SK-N-SH treated with all-trans-retinoic acid at 6 μM for 48 hours (cell line): ENCODE data around the gene MEX3A.

ENCODE experiments used
- ISL1 ChIP-seq: fragments of 250-450 bp; sonication (Bioruptor Pico); IDR thresholded peaks from 2 replicates; pipeline ENCODE4 v2.1.2; 2022; ENCODE audit warnings: mild to moderate bottlenecking, moderate library complexity
- OSR1 ChIP-seq: fragments of 250-450 bp; sonication (Bioruptor Pico); IDR thresholded peaks from 2 replicates; pipeline ENCODE4 v1.8.0; 2022; ENCODE audit warnings: moderate library complexity, mild to moderate bottlenecking, inconsistent platforms
- ZFP3 ChIP-seq: fragments of 250-450 bp; sonication (Bioruptor Pico); IDR thresholded peaks from 2 replicates; pipeline ENCODE4 v1.5.0; 2020; ENCODE audit warnings: mild to moderate bottlenecking, moderate library complexity
- ZFP30 ChIP-seq: fragments of 450-650 bp; formaldehyde crosslinking; IDR thresholded peaks from 2 replicates; pipeline ENCODE4 v1.5.0; 2022; ENCODE audit warnings: mild to moderate bottlenecking, moderate library complexity
- ZNF8 ChIP-seq: fragments of 450-650 bp; formaldehyde crosslinking; IDR thresholded peaks from 2 replicates; pipeline ENCODE4 v1.5.0; 2020; ENCODE audit warnings: mild to moderate bottlenecking, moderate library complexity

DNA sequence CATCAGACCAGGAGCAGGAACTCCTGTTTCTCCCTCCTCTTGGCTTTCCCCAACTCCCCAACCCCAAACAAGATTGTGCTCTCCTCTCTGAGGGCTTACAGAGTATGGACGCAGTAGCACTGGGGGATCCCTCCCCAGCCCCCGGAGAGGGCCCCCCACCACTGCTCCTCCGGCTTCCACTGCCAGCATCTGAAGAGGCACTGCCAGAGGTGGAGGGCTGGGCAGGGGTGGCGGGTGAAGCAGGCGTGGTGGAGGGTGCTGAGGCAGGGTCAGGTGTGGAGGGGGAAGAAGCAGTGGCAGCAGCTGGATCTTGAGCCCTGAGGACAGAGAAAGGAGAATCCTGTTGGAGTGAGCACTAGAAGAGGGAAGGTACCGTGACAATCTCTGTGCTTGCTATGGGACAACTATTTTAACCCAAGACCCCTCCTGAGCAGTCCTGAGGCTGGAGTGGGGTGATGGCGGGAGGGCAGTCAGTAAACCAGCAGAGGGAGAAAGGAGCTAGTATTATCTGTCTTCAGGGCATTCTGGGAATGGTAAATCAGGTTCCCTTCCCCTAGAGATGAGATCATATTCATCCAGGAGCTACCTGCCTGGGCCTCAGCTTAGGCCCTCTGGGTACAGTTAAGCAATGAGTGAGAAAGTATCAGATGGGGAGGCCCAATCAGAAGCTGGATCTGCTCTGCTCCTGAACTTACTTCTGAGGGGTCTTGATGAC is 31.1 kb downstream of the MEX3A start:
- TF ChIP-seq ZFP30 (CRISPR knock-in tag) (no peak), OSR1 (CRISPR knock-in tag) (no peak), ISL1 (no peak), ZNF8 (CRISPR knock-in tag) (no peak), ZFP3 (CRISPR knock-in tag) (no peak)
